NT2/D1 (cell line): ENCODE data around the gene LDLRAD4.

Source experiments
- DNase-seq: peaks from one replicate; pipeline ENCODE4 v3.0.0-alpha.2; 2011; ENCODE audit warnings: low read depth, low spot score
- H3K27me3 ChIP-seq: 2 replicates; pipeline ENCODE4 v1.6.0; 2011; ENCODE audit warnings: mild to moderate bottlenecking; ENCODE audit not compliant: insufficient read length, insufficient read depth
- H3K36me3 ChIP-seq: 2 replicates; pipeline ENCODE4 v1.6.1; 2011; ENCODE audit warnings: mild to moderate bottlenecking, low read length, mixed read lengths; ENCODE audit not compliant: insufficient read depth, insufficient read length
- H3K4me1 ChIP-seq: 2 replicates; pipeline ENCODE4 v1.5.1; 2011; ENCODE audit not compliant: insufficient read depth, insufficient read length
- H3K4me3 ChIP-seq: 2 replicates; pipeline ENCODE4 v1.5.1; 2011; ENCODE audit warnings: low read depth; ENCODE audit not compliant: insufficient read length
- H3K9ac ChIP-seq: 2 replicates; pipeline ENCODE4 v1.6.0; 2011; ENCODE audit warnings: low read depth; ENCODE audit not compliant: insufficient read length
- H3K9me3 ChIP-seq: 2 replicates; pipeline ENCODE4 v1.5.1; 2011; ENCODE audit warnings: mild to moderate bottlenecking, low read length; ENCODE audit not compliant: insufficient read depth
- SUZ12 ChIP-seq: IDR thresholded peaks from 2 replicates; pipeline ENCODE4 v1.6.1; 2011; ENCODE audit not compliant: insufficient read length, insufficient read depth; ENCODE audit errors: extremely low read depth
- YY1 ChIP-seq: IDR thresholded peaks from 2 replicates; pipeline ENCODE4 v1.6.1; 2011; ENCODE audit not compliant: insufficient read length, insufficient read depth
- ZNF274 ChIP-seq: IDR thresholded peaks from 2 replicates; pipeline ENCODE4 v1.6.1; 2011; ENCODE audit warnings: mild to moderate bottlenecking, low read depth, low read length

LDLRAD4 gene

DNA sequence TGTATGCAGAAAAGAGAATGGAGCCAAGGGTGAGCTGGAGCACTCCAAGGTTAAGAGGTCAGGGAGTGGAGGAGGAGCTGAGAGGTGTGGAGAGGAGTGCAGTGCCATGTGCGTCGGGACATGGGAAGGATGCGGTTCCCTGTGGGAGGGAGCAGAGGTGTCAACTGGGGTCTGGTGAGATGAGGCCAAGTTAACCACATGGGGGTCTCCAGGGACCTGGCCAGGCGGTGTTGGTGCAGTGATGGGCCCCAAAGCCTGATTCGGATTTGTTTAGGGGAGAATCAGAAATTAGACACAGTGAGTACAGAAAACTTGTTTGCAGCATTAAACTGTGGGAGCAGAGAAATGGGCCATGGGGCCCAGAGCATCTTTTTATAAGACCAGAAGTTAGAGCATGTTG, 210.5 kb downstream of the LDLRAD4 start:
- no peaks in the 10 kb centered on the region for H3K9me3 ChIP-seq
- H3K27me3 ChIP-seq, result no peaks in the 10 kb centered on the region
- DNase-seq, result no peak
- no peak overlapping the region for H3K4me3 ChIP-seq
- H3K9ac ChIP-seq, result no peak overlapping the region
- TF ChIP-seq ZNF274 (no peak), SUZ12 (no peak), YY1 (no peak)
- peaks cover 6% of the 10 kb centered on the region for H3K4me1 ChIP-seq
- no peaks in the 10 kb centered on the region for H3K36me3 ChIP-seq

DNA sequence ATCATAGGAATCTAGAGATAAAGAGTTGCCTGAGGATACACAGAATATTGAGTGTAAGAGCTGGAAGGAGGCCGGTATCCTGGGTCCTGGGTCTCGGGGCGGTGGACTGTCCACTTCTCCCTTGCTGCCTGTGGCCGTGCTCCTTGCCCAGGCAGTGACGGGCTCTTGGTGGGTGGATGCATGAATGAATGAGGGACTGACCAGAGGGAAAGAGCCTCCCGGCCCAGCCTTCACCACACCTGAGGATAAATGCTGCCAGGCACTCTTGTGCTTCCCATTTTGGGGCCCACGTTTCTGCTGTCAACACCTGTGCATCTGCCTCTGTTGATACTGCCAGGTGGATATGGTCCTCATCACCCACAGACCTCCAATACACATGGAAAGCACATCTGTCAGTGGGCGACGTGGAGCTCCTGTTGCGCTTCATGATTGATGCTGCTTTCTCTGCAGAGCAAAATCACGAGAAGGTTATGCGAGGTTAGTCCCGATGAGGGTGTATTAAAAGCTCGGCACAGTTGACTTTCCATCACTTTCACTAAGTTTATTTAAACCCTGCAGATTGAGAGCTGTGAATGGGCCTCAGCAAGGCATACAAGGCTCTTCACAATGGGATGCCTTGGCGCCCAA, 211.4 kb downstream of the LDLRAD4 start:
- Histone ChIP-seq H3K27me3 (no peaks in the 10 kb centered on the region), H3K9me3 (no peaks in the 10 kb centered on the region), H3K4me3 (no peak overlapping the region), H3K36me3 (no peaks in the 10 kb centered on the region), H3K9ac (no peak overlapping the region), H3K4me1 (peaks cover 6% of the 10 kb centered on the region)
- TF ChIP-seq SUZ12, result no peak
- TF ChIP-seq ZNF274, result no peak
- no peak for TF ChIP-seq YY1
- no peak for DNase-seq

DNA sequence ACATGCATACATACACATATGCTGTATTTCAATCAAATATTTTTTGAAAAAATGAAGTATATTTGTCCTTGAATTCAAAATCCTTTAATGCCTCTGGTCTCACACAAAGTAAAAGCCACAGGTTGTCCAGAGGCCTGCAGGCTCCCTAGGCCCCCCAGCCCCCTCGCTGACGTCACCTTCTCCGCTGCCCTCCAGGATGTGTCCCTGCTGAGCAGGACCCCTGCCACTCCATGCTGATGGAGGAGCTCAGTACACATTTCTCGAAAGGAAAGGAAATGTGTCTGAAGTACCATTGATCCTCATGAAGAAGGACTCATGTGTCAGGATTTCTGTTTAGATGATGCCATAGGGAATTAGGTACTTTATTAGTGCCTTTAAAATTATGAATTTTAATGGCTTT, 212.1 kb downstream of the LDLRAD4 start:
- H3K27me3 ChIP-seq, result no peaks in the 10 kb centered on the region
- peaks cover 5% of the 10 kb centered on the region for H3K4me1 ChIP-seq
- no peaks in the 10 kb centered on the region for H3K36me3 ChIP-seq
- H3K4me3 ChIP-seq, result no peak overlapping the region
- TF ChIP-seq YY1 (no peak), ZNF274 (no peak), SUZ12 (no peak)
- DNase-seq, result no peak
- no peak overlapping the region for H3K9ac ChIP-seq
- no peaks in the 10 kb centered on the region for H3K9me3 ChIP-seq

DNA sequence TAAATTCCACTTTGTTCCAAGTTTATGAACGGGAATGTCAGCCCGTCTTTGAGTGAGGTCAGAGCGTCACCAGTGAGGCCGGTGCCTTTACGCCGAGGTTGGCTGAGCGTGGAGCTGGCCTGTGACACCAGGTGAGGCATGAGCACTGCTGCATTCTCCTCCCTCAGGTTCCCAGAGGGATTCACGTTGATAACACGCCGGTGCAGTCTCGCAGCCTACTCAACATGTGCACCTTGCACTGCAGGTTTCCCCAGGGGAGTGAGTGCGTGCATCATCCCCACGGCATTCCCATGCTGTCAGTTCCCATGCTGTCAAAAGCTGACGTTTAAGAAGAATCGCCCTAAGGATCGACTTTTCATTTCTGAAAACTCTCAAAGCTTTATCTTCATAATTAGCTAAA, 213.3 kb downstream of the LDLRAD4 start:
- no peaks in the 10 kb centered on the region for H3K36me3 ChIP-seq
- no peak overlapping the region for H3K4me3 ChIP-seq
- H3K4me1 ChIP-seq, result peaks cover 3% of the 10 kb centered on the region
- no peaks in the 10 kb centered on the region for H3K9me3 ChIP-seq
- no peaks in the 10 kb centered on the region for H3K27me3 ChIP-seq
- TF ChIP-seq SUZ12, result no peak
- TF ChIP-seq YY1, result no peak
- TF ChIP-seq ZNF274, result no peak
- DNase-seq, result no peak
- H3K9ac ChIP-seq, result no peak overlapping the region

DNA sequence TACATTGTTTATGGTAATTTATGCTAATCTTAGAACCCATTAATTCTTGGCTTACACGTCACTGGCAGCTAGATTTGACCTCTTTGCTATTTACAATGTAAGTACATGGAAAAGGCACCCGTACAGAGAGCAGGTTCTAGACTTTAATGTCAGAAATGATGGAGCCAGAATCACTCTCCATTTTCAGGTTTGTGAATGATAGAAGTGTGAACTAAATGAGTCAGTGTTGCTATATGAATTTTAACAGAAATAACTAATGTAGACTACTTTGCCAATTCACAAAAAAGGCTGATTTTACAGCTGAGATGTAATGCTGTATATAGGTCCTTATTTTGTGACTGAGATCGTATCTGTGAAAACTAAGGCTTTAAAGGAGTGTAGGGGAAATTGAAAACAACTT, 214.6 kb downstream of the LDLRAD4 start:
- TF ChIP-seq YY1 (no peak), SUZ12 (no peak), ZNF274 (no peak)
- Histone ChIP-seq H3K9me3 (no peaks in the 10 kb centered on the region), H3K9ac (no peak overlapping the region), H3K4me1 (peaks cover 3% of the 10 kb centered on the region), H3K36me3 (no peaks in the 10 kb centered on the region), H3K4me3 (no peak overlapping the region), H3K27me3 (no peaks in the 10 kb centered on the region)
- DNase-seq, result no peak

DNA sequence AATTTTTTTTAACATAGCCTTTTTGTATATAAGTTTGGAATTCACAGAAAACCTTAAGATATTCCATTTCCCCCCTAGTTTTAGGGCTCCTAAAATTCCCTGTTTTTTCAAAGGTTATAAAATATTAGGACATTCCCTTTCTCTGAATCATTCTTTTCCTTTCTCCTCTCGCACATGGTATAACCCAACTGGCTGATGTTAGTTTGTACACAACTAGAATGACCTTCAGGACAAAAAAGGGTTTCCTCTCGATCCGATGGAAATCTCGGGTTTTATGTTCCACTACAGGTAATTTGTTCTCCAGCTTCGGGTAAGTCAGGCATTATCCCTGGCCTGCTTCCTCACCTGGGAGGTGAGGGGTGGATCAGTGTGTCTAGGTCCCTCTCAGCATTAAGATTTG, 215.1 kb downstream of the LDLRAD4 start:
- Histone ChIP-seq H3K4me3 (no peak overlapping the region), H3K27me3 (no peaks in the 10 kb centered on the region)

DNA sequence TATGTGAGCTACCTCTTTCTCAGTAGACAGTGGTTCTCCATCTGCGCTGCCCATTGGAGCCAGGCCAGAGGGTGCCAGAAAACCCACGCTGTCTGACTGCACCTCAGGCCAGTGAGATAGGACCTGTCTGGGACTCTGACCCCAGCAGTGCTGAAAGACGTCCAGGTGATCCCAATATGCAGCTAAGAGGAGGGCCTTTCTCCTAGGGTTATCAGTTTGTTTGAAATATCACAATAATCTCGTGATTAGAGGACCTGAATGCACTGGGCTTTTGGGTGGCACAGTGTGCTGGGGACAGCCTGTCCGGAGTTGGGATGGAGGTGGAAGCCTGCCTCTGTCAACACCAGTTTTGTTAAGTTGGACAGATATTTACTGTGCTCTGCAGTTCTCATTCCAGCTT, 216.3 kb downstream of the LDLRAD4 start:
- no peak for DNase-seq
- Histone ChIP-seq H3K4me1 (peaks cover 3% of the 10 kb centered on the region), H3K27me3 (no peaks in the 10 kb centered on the region)

More for the DNA sequence above, 215.1 kb downstream of the LDLRAD4 start:
- no peak for DNase-seq
- Histone ChIP-seq H3K4me1 (peaks cover 3% of the 10 kb centered on the region), H3K9ac (no peak overlapping the region), H3K36me3 (no peaks in the 10 kb centered on the region), H3K9me3 (no peaks in the 10 kb centered on the region)
- TF ChIP-seq SUZ12, result no peak
- TF ChIP-seq YY1, result no peak
- no peak for TF ChIP-seq ZNF274

More for the DNA sequence above, 216.3 kb downstream of the LDLRAD4 start:
- TF ChIP-seq ZNF274, result no peak
- no peak overlapping the region for H3K9ac ChIP-seq
- H3K4me3 ChIP-seq, result no peak overlapping the region
- no peaks in the 10 kb centered on the region for H3K36me3 ChIP-seq
- no peaks in the 10 kb centered on the region for H3K9me3 ChIP-seq
